Stimulated activated CD4-positive, alpha-beta T cell treated with anti-CD3 and anti-CD28 coated beads, Interleukin-15, amount 100 ng/mL, for 24 hours (primary cell): ENCODE measurements around the gene FSCN2.
"Not testable (repeated sequence)": the region's sequence is repeated elsewhere in the genome, so short reads cannot be mapped to it uniquely, and the experiment has no call there.

Experiments used
- DNase-seq: peaks from one replicate; pipeline ENCODE4 v3.0.0-alpha.2; 2020

The FSCN2 gene

GRCh38 chr17:81526662-81527571, 1.3 kb upstream of the FSCN2 start:
- DNase-seq, result no peak

GRCh38 chr17:81528384-81528650, 140 bp downstream of the FSCN2 start:
- DNase-seq, result no peak

GRCh38 chr17:81528651-81529436, 667 bp downstream of the FSCN2 start:
- DNase-seq, result no peak

DNA sequence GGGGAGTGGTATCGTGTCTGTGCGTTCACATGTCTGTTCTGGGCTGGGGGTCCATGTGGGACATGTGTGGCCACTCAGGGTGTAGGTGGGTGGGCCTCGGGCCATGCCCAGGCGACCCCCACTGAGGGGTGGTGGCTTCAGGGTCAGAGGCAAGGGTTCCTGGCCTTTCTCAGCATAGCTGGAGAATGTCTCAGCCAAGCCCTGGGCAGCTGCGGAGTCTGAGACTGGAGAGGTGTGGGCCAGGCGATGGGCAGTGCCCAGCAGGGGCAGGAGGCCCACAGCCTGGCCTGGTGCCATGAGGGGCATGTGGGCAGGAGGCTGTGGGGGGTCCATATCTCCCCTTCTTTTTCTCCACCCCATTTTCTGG, 1.2 kb downstream of the FSCN2 start:
- DNase-seq, result no peak

DNA sequence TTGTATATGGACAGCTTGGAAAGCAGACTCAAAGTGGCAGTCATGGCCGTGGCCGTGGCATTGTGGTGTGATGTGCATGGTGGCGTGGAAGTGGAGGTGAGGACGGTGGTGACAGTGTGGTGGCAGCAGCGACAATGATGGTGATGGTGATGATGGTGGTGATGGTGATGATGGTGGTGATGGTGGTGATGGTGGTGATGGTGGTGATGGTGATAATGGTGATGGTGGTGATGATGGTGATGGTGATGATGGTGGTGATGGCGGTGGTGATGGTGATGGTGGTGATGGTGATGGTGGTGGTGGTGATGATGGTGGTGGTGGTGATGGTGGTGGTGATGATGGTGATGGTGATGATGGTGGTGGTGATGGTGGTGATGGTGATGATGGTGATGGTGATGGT, 2.8 kb downstream of the FSCN2 start:
- not testable (repeated sequence) for DNase-seq

- DNase-seq, result not testable (repeated sequence)
Observed at GRCh38 chr17:81531998-81532404, 3.8 kb downstream of the FSCN2 start.

DNA sequence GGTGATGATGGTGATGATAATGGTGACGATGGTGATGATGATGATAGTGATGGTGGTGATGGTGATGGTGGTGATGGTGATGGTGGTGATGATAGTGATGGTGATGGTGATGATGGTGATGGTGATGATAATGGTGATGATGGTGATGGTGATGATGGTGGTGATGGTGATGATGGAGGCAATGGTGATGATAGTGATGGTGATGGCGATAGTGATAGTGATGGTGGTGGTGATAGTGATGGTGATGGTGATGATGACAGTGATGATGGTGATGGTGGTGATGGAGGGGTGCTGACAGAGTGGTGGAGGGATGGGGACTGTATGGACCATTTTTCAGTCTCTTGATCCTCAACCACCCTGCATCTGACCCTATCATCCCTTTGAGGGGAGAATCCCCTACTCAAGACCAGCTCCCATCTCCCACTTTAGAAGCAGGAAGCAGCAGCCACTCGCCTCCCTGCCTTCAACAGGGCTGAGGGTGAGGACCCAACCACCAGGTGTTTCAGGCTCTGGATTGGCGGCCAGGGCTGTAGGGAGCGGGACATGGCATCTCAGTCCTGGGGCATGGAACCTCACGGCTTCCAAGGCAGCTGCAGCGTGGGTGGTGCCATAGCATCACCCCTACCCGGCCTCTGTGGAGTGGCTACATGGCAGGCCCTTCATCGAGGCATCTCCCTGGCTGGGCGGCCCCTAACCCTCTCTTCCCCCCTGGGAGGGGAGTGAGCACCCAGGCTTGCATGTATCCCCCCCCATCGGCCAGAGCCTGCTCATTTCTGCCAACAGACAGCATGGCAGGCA, 4.5 kb downstream of the FSCN2 start:
- no peak for DNase-seq

DNA sequence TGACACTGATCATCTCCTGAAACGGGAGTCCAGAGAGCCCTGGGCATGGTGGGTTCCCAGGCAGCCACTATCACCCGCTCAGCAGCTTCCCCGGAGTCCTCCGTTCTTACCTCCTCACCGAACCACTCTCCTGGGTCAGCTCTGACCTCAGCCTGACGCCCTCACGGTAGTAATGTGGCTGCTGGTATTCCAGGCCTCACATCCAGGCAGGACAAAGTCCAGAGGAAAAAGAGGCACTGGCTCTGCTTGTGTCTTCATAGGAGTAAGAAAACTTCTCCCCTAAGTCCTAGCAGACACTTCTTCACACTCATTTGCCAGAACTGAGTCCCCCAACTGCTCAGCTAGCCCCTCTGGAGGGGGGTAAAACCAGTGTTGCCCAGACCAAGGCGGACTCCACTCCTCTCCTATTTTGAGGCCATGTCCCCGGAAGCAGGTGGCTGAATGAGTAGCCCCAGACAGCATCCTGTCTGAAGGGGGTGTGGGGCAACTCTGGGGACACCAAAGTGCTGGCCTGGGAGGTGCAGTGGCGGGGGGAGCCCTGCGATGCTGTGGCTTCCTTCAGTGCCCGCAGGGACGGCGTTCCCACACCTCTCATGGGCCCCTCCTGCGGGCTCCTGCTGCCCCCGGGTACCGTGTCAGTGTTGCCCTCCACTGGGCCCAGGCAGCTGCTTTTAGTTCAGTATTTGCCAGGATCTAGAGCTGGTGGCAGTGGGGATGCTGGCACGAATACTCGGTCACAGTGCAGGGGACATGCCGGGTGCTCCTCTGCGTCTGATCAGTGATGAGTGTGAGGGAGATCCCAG, 5.4 kb downstream of the FSCN2 start:
- DNase-seq, result no peak

- no peak for DNase-seq
Observed at GRCh38 chr17:81534157-81535006, 6.2 kb downstream of the FSCN2 start.

DNA sequence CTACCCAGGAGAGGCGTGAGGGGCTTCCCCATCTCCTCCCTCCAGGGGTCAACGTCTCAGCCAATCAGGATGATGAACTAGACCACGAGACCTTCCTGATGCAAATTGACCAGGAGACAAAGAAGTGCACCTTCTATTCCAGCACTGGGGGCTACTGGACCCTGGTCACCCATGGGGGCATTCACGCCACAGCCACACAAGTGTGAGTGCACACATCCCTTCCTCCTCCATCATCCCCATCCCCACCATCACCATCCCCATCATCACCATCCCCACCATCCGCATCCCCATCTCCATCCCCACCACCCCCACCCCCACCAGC, 6.8 kb downstream of the FSCN2 start:
- DNase-seq, result no peak

DNA sequence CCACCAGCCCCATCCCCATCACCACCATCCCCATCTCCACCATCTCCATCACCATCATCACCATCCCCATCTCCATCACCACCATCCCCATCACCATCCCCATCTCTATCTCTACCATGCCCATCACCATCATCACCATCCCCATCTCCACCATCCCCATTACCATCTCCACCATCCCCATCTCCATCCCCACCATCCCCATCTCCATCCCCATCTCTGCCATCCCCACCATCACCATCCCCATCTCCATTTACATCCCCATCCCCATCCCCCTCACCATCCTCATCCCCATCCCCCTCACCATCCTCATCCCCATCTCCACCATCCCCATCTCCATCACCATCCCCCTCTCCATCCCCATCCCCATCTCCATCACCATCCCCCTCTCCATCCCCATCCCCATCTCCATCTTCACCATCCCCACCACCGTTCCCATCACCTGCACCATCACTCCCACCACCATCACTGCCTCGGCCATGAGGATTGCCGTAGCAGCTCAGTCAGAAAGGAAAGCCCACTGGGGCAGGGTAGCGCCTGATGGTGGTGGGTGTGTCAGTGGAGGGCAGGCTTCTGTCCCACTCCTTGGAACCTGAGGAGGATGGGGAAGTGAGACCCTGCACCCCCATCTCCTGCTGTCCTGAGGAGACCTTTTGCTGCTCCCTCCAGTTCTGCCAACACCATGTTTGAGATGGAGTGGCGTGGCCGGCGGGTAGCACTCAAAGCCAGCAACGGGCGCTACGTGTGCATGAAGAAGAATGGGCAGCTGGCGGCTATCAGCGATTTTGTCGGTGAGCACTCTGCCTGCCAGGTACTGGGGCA, 7.5 kb downstream of the FSCN2 start:
- DNase-seq, result no peak

DNA sequence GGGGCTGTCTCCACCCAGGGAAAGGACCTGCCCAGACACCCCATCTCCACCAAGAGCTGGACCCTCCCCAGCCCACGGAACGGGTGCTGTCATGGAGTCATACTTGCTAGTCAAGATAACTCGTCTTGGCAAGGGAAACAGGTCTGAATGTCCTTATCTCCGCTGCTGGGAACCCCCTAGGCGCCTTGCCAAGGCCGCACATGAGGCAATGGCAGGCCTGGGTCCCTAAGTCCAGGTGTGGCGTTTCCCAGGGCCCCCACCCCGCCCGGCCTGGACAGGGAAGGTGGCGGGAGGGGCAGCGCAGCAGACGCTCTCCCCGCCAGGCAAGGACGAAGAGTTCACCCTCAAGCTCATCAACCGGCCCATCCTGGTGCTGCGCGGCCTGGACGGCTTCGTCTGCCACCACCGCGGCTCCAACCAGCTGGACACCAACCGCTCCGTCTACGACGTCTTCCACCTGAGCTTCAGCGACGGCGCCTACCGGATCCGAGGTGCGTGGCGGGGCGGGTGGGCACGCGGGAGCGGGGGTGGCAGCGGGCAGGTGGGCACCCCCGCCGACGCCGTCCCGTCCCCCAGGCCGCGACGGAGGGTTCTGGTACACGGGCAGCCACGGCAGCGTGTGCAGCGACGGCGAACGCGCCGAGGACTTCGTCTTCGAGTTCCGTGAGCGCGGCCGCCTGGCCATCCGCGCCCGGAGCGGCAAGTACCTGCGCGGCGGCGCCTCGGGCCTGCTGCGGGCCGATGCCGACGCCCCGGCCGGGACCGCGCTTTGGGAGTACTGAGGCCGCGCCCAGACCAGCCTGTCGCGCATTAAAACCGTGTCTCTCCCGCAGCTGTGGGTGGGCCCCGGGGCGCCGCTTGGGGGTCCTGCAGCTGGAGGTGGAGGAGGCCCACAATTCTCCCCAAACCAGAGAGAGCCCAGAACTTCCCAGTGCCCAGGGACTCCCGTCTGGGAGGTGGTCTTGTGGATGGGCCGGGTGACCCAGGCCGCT, 8.4 kb downstream of the FSCN2 start:
- peak; percentile 35 for DNase-seq

DNA sequence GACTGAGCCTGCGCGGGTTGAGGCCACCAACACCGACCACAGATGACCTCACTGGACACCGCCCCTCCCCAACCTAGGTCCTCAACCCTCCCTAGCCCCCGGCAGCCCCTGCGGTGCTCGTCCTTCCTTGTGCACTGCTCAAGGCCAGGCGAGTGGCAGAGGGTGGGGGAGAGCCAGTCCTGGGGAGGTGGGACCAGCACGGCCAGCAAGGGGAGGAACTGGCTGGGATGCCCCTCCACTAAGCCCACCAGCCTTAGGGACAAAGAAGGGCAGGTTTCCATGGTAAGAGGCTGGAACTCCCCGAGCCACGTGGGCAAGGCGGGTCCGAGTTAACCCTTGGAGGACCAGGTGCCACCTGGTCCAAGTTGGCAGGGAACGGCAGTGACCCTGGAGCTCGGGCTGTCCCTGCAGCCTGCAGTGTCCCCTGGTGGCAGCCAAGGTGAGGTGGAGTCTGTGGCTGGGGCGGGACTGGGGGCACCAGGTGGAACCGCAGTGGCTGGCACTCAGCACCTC, 9.2 kb downstream of the FSCN2 start:
- DNase-seq, result peak; percentile 61

DNA sequence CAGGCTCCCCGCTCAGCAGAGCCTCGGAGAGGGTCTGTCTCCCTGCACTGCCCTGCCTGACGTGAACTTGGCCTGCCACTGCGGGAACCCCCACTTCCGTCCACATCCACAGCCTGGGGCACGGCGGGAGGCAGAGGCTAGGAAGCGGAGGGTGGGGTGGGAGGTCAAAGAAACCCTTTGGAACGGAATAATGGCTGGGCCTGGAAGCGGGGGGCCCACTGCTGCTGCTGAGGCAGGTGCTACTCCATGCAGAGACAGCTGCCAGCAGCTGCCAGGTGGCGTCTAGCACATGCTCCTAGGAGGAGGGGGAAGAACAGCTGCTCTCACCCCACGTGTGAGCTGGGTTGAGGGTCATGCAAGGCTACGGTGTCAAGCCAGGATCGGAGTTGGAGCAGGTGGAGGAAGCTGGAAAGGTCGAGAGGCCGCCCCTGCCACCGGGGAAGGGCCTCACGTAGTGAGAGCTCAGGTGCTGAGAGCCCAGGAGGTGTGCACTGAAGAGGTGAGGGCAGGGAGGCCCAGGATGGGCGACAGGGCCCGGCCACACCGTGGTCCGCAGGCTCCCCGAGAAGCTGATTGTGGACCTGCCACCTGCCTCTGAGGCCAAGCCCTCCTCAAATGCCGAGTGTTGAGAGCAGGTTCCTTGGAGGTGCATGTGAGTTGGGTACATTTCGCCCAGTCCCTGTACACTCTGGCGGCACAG, 9.8 kb downstream of the FSCN2 start:
- no peak for DNase-seq

DNA sequence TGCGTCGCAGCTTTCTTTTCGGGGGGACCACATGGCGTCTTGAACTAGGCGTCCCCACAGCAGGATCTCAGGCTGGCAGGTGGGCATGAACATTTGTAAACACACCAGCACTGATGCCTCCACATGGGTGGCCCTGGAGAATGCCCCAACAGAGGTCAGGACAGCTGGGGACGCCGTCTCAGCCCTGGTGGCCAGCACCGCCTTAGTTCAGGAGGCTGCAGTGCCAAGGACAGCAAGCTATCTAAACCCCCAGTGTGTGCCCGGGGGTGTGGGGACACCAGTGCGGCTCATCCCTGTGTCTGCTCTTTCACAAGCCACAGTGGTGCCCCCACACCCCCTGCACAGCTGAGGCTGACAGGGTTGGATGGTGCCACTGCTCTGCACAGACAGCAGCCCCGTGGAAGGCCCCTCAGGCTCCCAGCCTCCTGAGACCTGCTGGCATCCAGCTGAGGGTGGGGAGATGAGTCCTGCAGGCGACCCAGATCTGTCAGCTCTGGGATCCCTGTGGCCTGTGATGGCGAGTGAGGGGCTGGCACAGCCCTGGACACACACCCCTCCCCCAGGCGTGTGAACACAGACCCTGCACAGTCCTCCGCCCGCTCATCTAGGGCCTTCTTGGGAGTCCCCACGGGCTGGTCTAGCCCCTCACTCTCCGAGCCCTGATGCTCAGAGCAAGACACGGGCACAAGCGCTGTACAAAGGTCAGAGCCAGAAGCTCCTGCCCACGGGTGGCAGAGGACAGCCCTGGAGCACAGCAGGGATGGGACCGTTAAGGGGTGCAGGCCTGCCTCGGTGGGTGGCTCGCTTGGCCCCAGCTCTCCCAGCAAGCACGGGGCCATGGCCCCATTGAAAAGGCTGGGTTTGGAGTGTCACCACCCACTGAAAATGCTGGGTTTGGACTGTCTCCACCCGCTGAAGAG, 10.7 kb downstream of the FSCN2 start:
- DNase-seq, result no peak

DNA sequence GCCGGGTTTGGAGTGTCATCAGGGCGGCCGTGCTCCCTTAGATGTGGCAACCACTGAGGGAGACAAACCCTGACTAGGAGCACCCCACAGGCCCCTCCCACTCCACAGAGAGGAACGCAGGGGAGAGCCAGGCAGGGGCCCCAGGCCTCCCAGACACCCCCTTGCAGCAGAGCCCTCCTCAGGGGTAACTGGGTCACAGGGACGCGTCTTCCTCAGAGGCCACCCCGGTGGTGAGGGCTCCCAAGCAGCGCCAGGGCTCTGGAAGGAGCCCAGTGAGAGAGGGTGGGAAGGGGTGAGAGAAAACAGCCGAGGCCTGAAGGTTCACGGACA, 11.4 kb downstream of the FSCN2 start:
- DNase-seq, result no peak

DNA sequence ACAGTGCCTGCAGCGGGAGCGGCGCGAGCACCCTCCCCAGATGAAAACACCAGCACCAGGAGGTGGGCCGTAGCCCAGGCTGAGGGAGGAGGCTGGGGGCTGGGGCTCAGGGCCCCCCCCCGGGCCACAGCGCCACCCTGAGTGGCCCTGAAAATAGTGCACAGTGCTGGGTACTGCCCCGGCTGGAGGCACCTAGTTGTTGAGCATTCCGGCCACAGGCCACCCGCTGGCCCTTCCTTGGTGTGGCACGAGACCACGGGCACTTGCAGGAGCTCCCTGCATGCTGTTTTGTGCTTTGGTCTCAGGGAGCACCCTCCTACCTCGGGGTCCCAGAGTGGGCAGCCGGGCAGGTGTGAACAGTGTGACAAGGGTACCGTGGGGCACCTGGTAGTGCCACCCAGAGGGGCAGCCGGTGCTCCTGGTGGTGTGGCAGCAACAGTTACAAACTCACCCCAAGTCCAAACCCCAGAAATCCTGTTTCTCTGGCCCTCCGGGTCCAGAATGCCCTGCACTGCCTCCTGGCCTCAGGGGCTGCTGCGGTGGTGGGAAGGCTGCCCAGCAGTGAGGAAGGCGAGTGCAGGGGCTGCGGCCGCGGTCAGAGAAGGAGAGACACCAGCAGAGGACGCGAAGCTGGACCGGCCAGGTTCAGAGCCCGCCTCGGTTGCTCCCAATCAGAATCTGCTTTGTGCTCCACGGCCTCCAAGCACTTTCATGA, 11.9 kb downstream of the FSCN2 start:
- DNase-seq, result no peak
